Ramos (cell line): ENCODE measurements around the gene FGA.

ENCODE experiments used
- in situ Hi-C: fragments of 300-500 bp; cut with MboI; formaldehyde crosslinking; loops from one replicate; pipeline ENCODE4 v1.14.3; 2022; ENCODE audit warnings: low sequenced_read_pairs; ENCODE audit not compliant: unreplicated experiment

Gene FGA

GRCh38 chr4:154584259-154584658, 6.3 kb downstream of the FGA start:
- in situ Hi-C loops = no loop called here

GRCh38 chr4:154583677-154584076, 6.9 kb downstream of the FGA start:
- in situ Hi-C loops = no loop called here

GRCh38 chr4:154583230-154583629, 7.3 kb downstream of the FGA start:
- in situ Hi-C loops = no loop called here

- in situ Hi-C loops = no loop called here
Measured at GRCh38 chr4:154582723-154583122, 7.8 kb downstream of the FGA start.

GRCh38 chr4:154579927-154580326, 10.6 kb downstream of the FGA start:
- in situ Hi-C loops = no loop called here

- in situ Hi-C loops = no loop called here
Measured at GRCh38 chr4:154578919-154579318, 11.6 kb downstream of the FGA start.

- in situ Hi-C loops = no loop called here
Measured at GRCh38 chr4:154577324-154577723, 13.2 kb downstream of the FGA start.

GRCh38 chr4:154574311-154574710, 16.2 kb downstream of the FGA start:
- in situ Hi-C loops = loop anchor here (25.0 kb wide), 1 partner anchor 788 kb away; no protein-coding TSS in a partner anchor

GRCh38 chr4:154573190-154573870, 17.2 kb downstream of the FGA start:
- in situ Hi-C loops = loop anchor here (25.0 kb wide), 1 partner anchor 789 kb away; no protein-coding TSS in a partner anchor

GRCh38 chr4:154569584-154569983, 21.0 kb downstream of the FGA start:
- in situ Hi-C loops = loop anchor here (25.0 kb wide), 1 partner anchor 793 kb away; no protein-coding TSS in a partner anchor

- in situ Hi-C loops = loop anchor here (25.0 kb wide), 1 partner anchor 793 kb away; no protein-coding TSS in a partner anchor
Measured at GRCh38 chr4:154569028-154569427, 21.5 kb downstream of the FGA start.

GRCh38 chr4:154566639-154567204, 23.8 kb downstream of the FGA start:
- in situ Hi-C loops = loop anchor here (25.0 kb wide), 1 partner anchor 796 kb away; no protein-coding TSS in a partner anchor

GRCh38 chr4:154565704-154566103, 24.8 kb downstream of the FGA start:
- in situ Hi-C loops = loop anchor here (25.0 kb wide), 1 partner anchor 797 kb away; no protein-coding TSS in a partner anchor

- in situ Hi-C loops = loop anchor here (25.0 kb wide), 1 partner anchor 798 kb away; no protein-coding TSS in a partner anchor
Measured at GRCh38 chr4:154564311-154564710, 26.2 kb downstream of the FGA start.

- in situ Hi-C loops = loop anchor here (25.0 kb wide), 1 partner anchor 800 kb away; no protein-coding TSS in a partner anchor
Measured at GRCh38 chr4:154562697-154563254, 27.8 kb downstream of the FGA start, which contains the start of gene FGB. Gene FGB, plus strand, starts transcription at chr4:154563011. Its CDS starts 8 bp downstream, at chr4:154563019.

GRCh38 chr4:154560824-154561231, 29.7 kb downstream of the FGA start:
- in situ Hi-C loops = loop anchor here (25.0 kb wide), 1 partner anchor 801 kb away; no protein-coding TSS in a partner anchor

- in situ Hi-C loops = loop anchor here (25.0 kb wide), 1 partner anchor 802 kb away; no protein-coding TSS in a partner anchor
Measured at GRCh38 chr4:154560419-154560801, 30.1 kb downstream of the FGA start.

GRCh38 chr4:154559494-154560418, 30.8 kb downstream of the FGA start:
- in situ Hi-C loops = loop anchor here (10.0 to 25.0 kb wide), 2 partner anchors 55 to 803 kb away; partner anchors contain the start of gene FGG

- in situ Hi-C loops = loop anchor here (10.0 to 25.0 kb wide), 2 partner anchors 56 to 803 kb away; partner anchors contain the start of gene FGG
Measured at GRCh38 chr4:154559141-154559493, 31.4 kb downstream of the FGA start.
